Breast epithelium (tissue), 3 donors: ENCODE measurements around the gene FGGY.

Source experiments
- POLR2AphosphoS5 ChIP-seq, 3 donors: sonication (generic); formaldehyde crosslinking; IDR thresholded peaks; one replicate each; pipeline ENCODE4 v1.6.1; 2017; ENCODE audit warnings: antibody characterized with exemption in 3 of 3
- TF ChIP-seq, protein P1 (sequence below), 3 donors: fragments of 450-650 bp; IDR thresholded peaks; one replicate each; pipeline ENCODE4 v1.5.1; 2016 to 2017; ENCODE audit warnings: antibody characterized with exemption in 3 of 3, mild to moderate bottlenecking in 3 of 3, moderate library complexity in 3 of 3

GRCh38 chr1:59805554-59805953 is 508.7 kb downstream of the FGGY start:
- TF ChIP-seq POLR2AphosphoS5 (IDR thresholded peaks at IDR 0.05) = no peak
- TF ChIP-seq, protein P1, sequence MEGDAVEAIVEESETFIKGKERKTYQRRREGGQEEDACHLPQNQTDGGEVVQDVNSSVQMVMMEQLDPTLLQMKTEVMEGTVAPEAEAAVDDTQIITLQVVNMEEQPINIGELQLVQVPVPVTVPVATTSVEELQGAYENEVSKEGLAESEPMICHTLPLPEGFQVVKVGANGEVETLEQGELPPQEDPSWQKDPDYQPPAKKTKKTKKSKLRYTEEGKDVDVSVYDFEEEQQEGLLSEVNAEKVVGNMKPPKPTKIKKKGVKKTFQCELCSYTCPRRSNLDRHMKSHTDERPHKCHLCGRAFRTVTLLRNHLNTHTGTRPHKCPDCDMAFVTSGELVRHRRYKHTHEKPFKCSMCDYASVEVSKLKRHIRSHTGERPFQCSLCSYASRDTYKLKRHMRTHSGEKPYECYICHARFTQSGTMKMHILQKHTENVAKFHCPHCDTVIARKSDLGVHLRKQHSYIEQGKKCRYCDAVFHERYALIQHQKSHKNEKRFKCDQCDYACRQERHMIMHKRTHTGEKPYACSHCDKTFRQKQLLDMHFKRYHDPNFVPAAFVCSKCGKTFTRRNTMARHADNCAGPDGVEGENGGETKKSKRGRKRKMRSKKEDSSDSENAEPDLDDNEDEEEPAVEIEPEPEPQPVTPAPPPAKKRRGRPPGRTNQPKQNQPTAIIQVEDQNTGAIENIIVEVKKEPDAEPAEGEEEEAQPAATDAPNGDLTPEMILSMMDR (IDR thresholded peaks at IDR 0.05) = no peak
